Measurements from ENCODE around the gene ONECUT2.

Gene ONECUT2

GRCh38 chr18:57431467-57432080 lies 3.6 kb upstream of the ONECUT2 start:
- DNase-seq (ENCODE audit: low read depth in 2 of 2), result no peak

GRCh38 chr18:57432140-57432539 lies 3.0 kb upstream of the ONECUT2 start:
- no peak for DNase-seq (ENCODE audit: low read depth in 2 of 2)

- no peak for DNase-seq (ENCODE audit: low read depth in 2 of 2)
Observed at GRCh38 chr18:57432751-57433400, 2.3 kb upstream of the ONECUT2 start.

- DNase-seq (ENCODE audit: low read depth in 2 of 2), result no peak
Observed at GRCh38 chr18:57433482-57433881, 1.7 kb upstream of the ONECUT2 start.

GRCh38 chr18:57433934-57434535 lies 1.1 kb upstream of the ONECUT2 start:
- no peak for DNase-seq (ENCODE audit: low read depth in 2 of 2)

- no peak for DNase-seq (ENCODE audit: low read depth in 2 of 2)
Observed at GRCh38 chr18:57435846-57436190, 644 bp downstream of the ONECUT2 start.

- DNase-seq (ENCODE audit: low read depth in 2 of 2), result no peak
Observed at GRCh38 chr18:57436191-57436964, 1.2 kb downstream of the ONECUT2 start.

- DNase-seq (ENCODE audit: low read depth in 2 of 2), result no peak
Observed at GRCh38 chr18:57436965-57437333, 1.8 kb downstream of the ONECUT2 start.

GRCh38 chr18:57437402-57437765 lies 2.2 kb downstream of the ONECUT2 start:
- no peak for DNase-seq (ENCODE audit: low read depth in 2 of 2)

GRCh38 chr18:57437766-57438671 lies 2.8 kb downstream of the ONECUT2 start:
- DNase-seq (ENCODE audit: low read depth in 2 of 2), result peak; percentile 70 to 71

GRCh38 chr18:57438743-57439608 lies 3.8 kb downstream of the ONECUT2 start:
- no peak for DNase-seq (ENCODE audit: low read depth in 2 of 2)

- DNase-seq (ENCODE audit: low read depth in 2 of 2), result no peak
Observed at GRCh38 chr18:57439609-57439968, 4.4 kb downstream of the ONECUT2 start.

- no peak for DNase-seq (ENCODE audit: low read depth in 2 of 2)
Observed at GRCh38 chr18:57439985-57440330, 4.8 kb downstream of the ONECUT2 start.

- no peak for DNase-seq (ENCODE audit: low read depth in 2 of 2)
Observed at GRCh38 chr18:57440331-57441070, 5.3 kb downstream of the ONECUT2 start.

GRCh38 chr18:57441071-57441794 lies 6.1 kb downstream of the ONECUT2 start:
- no peak for DNase-seq (ENCODE audit: low read depth in 2 of 2)

- DNase-seq (ENCODE audit: low read depth in 2 of 2), result no peak
Observed at GRCh38 chr18:57443247-57443646, 8.1 kb downstream of the ONECUT2 start.

GRCh38 chr18:57443702-57444101 lies 8.5 kb downstream of the ONECUT2 start:
- DNase-seq (ENCODE audit: low read depth in 2 of 2), result no peak

- DNase-seq (ENCODE audit: low read depth in 2 of 2), result no peak
Observed at GRCh38 chr18:57444301-57444759, 9.2 kb downstream of the ONECUT2 start.
